Breast epithelium (tissue), 4 donors: ENCODE results near the gene ADGRV1. TPM values are rescaled to one million over a fixed set of nuclear protein-coding genes. Genes with fewer than 3 reads are reported as not detected.

ENCODE experiments used
- DNase-seq, 2 donors: peaks; one replicate each; pipeline ENCODE4 v3.0.0-alpha.2; 2019; ENCODE audit warnings: low spot score in 2 of 2
- H3K27ac ChIP-seq, 2 donors: fragments of 200-600 bp; sonication (generic) in 1 of 2; one replicate each; pipeline ENCODE4 v1.5.1; 2016 to 2019; ENCODE audit warnings: mild to moderate bottlenecking in 1 of 2
- H3K27me3 ChIP-seq, 2 donors: fragments of 200-600 bp; sonication (generic) in 1 of 2; one replicate each; pipeline versions ENCODE4 v1.5.1 to v1.6.0; 2017 to 2019; ENCODE audit warnings: control low read depth in 1 of 2, mild to moderate bottlenecking in 1 of 2
- H3K36me3 ChIP-seq: fragments of 200-600 bp; one replicate; pipeline ENCODE4 v1.5.1; 2019
- H3K4me1 ChIP-seq, 2 donors: fragments of 200-600 bp; sonication (generic); one replicate each; pipeline ENCODE4 v1.5.1; 2016 to 2019; ENCODE audit warnings: control low read depth in 1 of 2
- H3K4me3 ChIP-seq, 3 donors: fragments of 200-600 bp; sonication (generic); 1 replicate in 2 of 3; 2 replicates in 1 of 3; pipeline ENCODE4 v1.5.1; 2016 to 2019; ENCODE audit warnings: mild to moderate bottlenecking in 3 of 3, moderate library complexity in 2 of 3
- H3K9me3 ChIP-seq, 2 donors: fragments of 200-600 bp; sonication (generic) in 1 of 2; one replicate each; pipeline ENCODE4 v1.5.1; 2016 to 2019; ENCODE audit warnings: control low read depth in 1 of 2
- POLR2A ChIP-seq: fragments of 450-650 bp; IDR thresholded peaks from one replicate; pipeline ENCODE4 v1.6.1; 2016; ENCODE audit warnings: antibody characterized with exemption, mild to moderate bottlenecking, moderate library complexity
- POLR2AphosphoS5 ChIP-seq, 3 donors: sonication (generic); formaldehyde crosslinking; IDR thresholded peaks; one replicate each; pipeline ENCODE4 v1.6.1; 2017; ENCODE audit warnings: antibody characterized with exemption in 3 of 3
- intact Hi-C: fragments of 100-400 bp; cut with DNase I; formaldehyde crosslinking; loops from one replicate; pipeline ENCODE4 v1.15.1; 2023; ENCODE audit warnings: low total_unique reads
- total RNA-seq, 3 donors: library from RNA; depleted of rRNA; stranded (reverse); fragments of >200 nt; gene quantifications; one replicate each; pipeline ENCODE4 v1.1.0, GENCODE V29; 2016
- TF ChIP-seq, protein P1 (sequence below), 3 donors: fragments of 450-650 bp; IDR thresholded peaks; one replicate each; pipeline ENCODE4 v1.5.1; 2016 to 2017; ENCODE audit warnings: antibody characterized with exemption in 3 of 3, mild to moderate bottlenecking in 3 of 3, moderate library complexity in 3 of 3

ADGRV1 gene
- total RNA-seq, 3 donors from 2014 or later = 0.32 to 85.2 (median 55.3) TPM

DNA sequence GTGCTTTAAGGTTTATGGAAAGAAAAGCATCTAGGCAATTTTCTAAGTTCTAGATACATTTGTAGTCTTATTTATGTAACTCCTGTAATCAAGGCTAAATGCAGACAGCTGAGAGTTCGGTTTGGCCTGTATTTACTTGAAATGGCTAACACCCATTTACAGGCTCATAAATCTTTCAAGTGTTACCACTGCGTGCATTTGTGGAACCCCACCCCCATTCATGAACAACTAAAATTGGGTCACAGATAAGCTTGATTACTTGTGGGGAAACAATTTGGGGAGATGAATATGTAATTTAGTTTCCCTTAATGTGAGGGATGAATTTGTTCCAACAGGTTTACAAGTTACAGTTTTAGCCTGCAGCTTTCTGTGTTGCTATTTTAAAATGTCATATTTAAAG is 463.9 kb downstream of the ADGRV1 start:
- Histone ChIP-seq H3K4me1 (no peaks in the 10 kb centered on the region), H3K4me3 (no peak overlapping the region), H3K27me3 (no peaks in the 10 kb centered on the region), H3K27ac (no peak overlapping the region), H3K36me3 (no peaks in the 10 kb centered on the region), H3K9me3 (no peaks in the 10 kb centered on the region)
- intact Hi-C loops = loop anchor here (5.0 kb wide), 1 partner anchor 120 kb away; no protein-coding TSS in a partner anchor
- DNase-seq = no peak
- TF ChIP-seq POLR2A (no peak), POLR2AphosphoS5 (IDR thresholded peaks at IDR 0.05) (no peak)
- TF ChIP-seq, protein P1, sequence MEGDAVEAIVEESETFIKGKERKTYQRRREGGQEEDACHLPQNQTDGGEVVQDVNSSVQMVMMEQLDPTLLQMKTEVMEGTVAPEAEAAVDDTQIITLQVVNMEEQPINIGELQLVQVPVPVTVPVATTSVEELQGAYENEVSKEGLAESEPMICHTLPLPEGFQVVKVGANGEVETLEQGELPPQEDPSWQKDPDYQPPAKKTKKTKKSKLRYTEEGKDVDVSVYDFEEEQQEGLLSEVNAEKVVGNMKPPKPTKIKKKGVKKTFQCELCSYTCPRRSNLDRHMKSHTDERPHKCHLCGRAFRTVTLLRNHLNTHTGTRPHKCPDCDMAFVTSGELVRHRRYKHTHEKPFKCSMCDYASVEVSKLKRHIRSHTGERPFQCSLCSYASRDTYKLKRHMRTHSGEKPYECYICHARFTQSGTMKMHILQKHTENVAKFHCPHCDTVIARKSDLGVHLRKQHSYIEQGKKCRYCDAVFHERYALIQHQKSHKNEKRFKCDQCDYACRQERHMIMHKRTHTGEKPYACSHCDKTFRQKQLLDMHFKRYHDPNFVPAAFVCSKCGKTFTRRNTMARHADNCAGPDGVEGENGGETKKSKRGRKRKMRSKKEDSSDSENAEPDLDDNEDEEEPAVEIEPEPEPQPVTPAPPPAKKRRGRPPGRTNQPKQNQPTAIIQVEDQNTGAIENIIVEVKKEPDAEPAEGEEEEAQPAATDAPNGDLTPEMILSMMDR (IDR thresholded peaks at IDR 0.05) = no peak

GRCh38 chr5:91024206-91024605 is 465.6 kb downstream of the ADGRV1 start:
- DNase-seq = no peak
- H3K27ac ChIP-seq = no peak overlapping the region
- H3K4me3 ChIP-seq = no peak overlapping the region
- intact Hi-C loops = loop anchor here (5.0 kb wide), 1 partner anchor 118 kb away; no protein-coding TSS in a partner anchor
- no peaks in the 10 kb centered on the region for H3K4me1 ChIP-seq
- no peaks in the 10 kb centered on the region for H3K36me3 ChIP-seq
- H3K27me3 ChIP-seq = no peaks in the 10 kb centered on the region
- TF ChIP-seq, protein P1 (IDR thresholded peaks at IDR 0.05) = no peak
- TF ChIP-seq POLR2AphosphoS5 (IDR thresholded peaks at IDR 0.05) = no peak
- TF ChIP-seq POLR2A = no peak
- no peaks in the 10 kb centered on the region for H3K9me3 ChIP-seq

GRCh38 chr5:91024727-91025126 is 466.1 kb downstream of the ADGRV1 start:
- no peaks in the 10 kb centered on the region for H3K9me3 ChIP-seq
- DNase-seq = no peak
- H3K4me1 ChIP-seq = no peaks in the 10 kb centered on the region
- no peak overlapping the region for H3K27ac ChIP-seq
- H3K36me3 ChIP-seq = no peaks in the 10 kb centered on the region
- no peak overlapping the region for H3K4me3 ChIP-seq
- no peak for TF ChIP-seq POLR2AphosphoS5 (IDR thresholded peaks at IDR 0.05)
- TF ChIP-seq, protein P1 (IDR thresholded peaks at IDR 0.05) = no peak
- no peak for TF ChIP-seq POLR2A
- H3K27me3 ChIP-seq = no peaks in the 10 kb centered on the region
- intact Hi-C loops = loop anchor here (5.0 kb wide), 1 partner anchor 118 kb away; no protein-coding TSS in a partner anchor

DNA sequence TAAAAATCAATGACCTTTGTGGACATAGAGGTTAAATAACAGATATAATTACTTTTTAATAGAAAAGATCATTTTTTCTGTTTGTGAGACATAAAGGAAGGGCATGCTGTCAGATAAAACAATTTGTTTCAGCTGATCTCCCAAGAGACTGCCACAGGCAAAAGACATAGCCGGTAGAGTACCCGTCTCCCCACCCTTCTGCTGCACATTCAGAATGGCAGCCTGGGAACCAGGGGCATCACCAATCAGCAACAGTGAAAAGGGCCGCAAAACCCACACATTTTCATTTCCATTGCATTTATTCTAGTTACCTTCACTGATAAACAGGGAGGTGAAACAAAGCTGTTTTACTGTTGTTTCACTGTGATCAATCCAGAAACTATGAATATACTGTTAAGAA is 466.9 kb downstream of the ADGRV1 start:
- Histone ChIP-seq H3K9me3 (no peaks in the 10 kb centered on the region), H3K27ac (no peak overlapping the region), H3K36me3 (no peaks in the 10 kb centered on the region), H3K27me3 (no peaks in the 10 kb centered on the region), H3K4me3 (no peak overlapping the region), H3K4me1 (no peaks in the 10 kb centered on the region)
- no peak for DNase-seq
- TF ChIP-seq POLR2A = no peak
- TF ChIP-seq, protein P1 (IDR thresholded peaks at IDR 0.05) = no peak
- TF ChIP-seq POLR2AphosphoS5 (IDR thresholded peaks at IDR 0.05) = no peak
- intact Hi-C loops = no loop called here

GRCh38 chr5:91025956-91026355 is 467.4 kb downstream of the ADGRV1 start:
- TF ChIP-seq, protein P1 (IDR thresholded peaks at IDR 0.05) = no peak
- TF ChIP-seq POLR2AphosphoS5 (IDR thresholded peaks at IDR 0.05) = no peak
- TF ChIP-seq POLR2A = no peak
- intact Hi-C loops = no loop called here
- H3K4me1 ChIP-seq = no peaks in the 10 kb centered on the region
- H3K27me3 ChIP-seq = no peaks in the 10 kb centered on the region
- H3K9me3 ChIP-seq = no peaks in the 10 kb centered on the region
- DNase-seq = no peak
- no peak overlapping the region for H3K4me3 ChIP-seq
- no peak overlapping the region for H3K27ac ChIP-seq
- H3K36me3 ChIP-seq = no peaks in the 10 kb centered on the region
